Fibroblast of the conjunctiva (primary cell): ENCODE measurements around the gene CSPG4.
"Not testable (repeated sequence)": the region's sequence is repeated elsewhere in the genome, so short reads cannot be mapped to it uniquely, and the experiment has no call there.

Experiments
- DNase-seq: peaks from one replicate; pipeline ENCODE4 v3.0.0-alpha.2; 2010; ENCODE audit warnings: low read depth

CSPG4 gene

DNA sequence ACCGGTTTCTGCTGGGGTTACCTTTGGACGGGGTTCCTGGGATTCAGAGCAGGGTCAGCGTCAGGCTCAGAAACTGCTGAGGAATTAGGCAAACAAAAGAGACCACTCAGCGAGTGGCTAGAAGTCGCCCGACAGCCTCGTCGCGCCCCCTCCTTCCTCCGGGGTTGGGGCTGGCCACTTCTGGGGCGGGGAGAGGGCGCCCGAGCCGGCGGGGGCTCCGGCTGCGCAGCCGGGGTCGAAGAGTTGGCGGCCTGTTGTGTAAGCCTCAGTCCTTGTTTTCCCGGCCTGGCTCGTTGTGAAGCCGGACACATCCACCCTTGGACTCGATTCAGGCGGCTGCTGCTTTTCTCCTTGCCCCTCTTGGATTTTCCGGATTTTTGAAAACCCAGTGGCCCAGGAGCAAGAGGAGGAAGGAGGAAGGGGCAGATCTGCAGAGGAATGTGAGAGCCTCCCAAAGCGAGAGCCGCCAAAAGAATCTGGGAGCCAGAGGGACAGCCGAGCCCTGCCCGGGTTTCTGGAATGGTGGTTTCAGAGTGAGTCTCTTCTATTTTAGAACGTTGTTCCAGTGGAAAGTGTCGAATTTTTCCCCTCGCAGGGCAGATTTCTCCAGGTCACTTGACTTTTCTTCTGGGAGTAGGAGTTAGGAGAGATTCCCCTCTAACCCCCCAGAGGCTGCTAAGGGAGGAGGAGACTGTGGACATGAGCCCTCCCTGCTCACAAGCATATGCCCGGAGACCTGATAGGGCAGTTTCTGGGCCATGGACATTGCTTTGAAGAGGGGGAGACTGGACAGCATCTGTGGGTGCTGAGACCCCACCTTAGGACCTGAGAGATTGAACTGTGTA lies 64.3 kb downstream of the CSPG4 start:
- no peak for DNase-seq

DNA sequence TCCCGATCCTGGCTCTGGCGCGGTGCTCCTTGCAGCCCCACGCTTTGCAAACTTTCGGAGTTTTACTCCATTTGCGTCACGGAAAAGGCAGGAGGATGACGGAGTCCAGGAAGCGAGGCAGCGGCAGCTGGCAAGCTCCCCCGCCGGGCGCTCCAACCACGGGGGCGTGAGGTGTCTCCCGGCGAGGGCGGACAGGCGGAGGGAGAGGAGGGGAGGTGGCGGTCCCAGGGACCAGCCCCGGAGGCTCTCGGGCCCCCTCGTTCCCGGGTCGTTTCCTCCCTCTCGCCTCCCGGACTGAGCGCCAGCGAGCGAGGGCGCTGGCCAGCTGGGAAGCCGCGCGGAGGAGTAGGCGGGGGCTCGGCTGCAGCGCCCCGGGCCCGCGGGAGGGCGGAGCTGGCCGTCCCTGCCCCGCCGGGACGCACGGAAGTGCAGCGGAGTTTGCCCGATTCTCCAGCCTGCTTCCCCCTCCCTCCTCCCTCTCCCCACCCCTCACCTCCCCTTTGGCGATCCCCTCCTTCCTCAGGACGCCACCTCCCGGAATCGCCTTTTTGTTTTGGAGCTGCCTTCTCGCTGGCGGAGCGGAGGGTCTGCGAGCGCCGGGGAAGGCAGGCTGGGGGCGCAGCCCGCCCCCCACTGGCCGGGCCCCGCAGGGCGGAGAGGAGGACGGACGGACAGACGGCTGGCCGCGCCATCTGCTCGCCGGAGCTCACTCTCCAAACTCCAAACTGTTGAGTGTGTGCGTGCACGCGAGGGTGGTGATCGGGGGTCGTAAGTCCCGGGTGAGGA lies 65.1 kb downstream of the CSPG4 start, which contains the start of gene SNX33:
SNX33 (plus strand) TSS at position 543 of the 786 bp plus-strand sequence. CDS start 1,191 bp downstream, outside the sequence.
- DNase-seq = peak; percentile 75

DNA sequence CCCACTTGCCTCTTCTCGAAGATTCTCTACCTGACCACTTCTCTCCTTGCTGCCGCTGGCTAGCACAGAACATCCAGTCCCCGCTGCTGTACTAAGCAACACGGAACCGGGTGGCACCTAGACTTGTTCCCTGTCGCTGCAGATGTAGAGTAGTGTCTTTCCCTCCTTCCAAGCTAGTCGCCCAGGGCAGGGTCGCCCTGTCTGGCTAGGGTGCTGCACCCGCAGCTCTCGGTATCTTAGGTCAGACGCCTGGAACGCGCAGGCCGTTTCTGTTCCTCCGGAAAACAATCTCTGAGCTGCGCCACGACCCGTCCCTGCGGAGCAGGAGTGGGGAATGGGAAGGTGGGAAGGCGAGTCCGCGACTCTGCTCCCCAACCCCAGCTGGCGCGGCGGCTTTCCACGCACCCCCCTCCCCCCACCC lies 65.7 kb downstream of the CSPG4 start:
- DNase-seq = no peak

DNA sequence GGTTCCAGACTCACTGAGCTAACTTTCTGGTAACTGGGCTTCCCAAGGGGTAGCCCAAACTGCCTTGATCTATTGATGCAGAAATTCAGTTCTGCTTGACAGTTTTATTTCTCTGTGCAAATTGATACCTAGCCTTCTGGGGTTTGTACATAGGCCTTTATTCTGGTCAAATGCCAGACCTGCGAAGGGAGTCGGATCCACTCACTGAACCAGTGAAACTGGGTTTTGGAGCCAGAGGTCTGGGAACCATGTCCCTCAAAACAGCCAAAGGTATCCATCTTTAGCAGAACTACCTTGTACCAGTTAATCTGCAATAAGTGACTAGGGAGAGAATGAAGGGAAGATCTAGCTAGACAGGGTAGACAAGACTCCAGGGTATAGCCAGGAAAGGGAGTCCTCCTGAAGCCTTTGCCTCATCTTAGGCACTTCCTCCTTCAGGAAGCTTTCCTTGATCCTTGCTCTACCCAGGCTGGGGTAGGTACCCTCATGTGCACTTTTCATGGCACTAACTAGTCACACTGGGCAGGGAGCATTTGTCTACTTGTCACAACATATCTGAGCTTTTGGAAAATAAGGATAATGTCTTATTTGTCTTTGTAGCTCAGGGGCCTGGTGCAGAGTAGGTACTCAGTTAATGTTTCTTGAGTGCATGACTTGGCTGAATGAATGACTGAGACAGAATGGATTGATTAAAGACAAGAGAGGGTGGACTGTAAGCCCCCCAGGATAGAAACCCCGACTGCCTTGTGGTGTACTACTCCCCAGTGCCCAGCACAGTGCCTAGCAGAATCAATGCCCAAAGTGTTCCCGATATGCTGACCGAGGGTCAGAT lies 66.3 kb downstream of the CSPG4 start:
- DNase-seq = no peak

DNA sequence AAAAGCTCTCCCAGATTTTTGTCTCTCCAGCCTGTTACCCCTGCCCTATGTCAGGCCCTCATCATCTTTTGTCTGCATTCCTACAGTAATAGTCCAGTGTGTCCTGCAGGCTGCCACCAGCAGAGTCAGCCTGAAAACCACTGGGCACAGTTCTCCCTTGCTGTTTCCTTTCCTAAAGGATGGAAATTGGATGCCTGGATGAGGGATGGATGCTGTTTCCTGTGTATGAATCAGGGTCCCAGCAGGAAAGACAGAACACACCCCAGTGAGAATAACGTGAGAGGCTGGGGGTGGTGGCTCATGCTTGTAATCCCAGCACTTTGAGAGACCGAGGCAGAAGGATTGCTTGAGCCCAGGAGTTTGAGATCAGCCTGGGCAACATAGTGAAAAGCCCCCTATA lies 68.3 kb downstream of the CSPG4 start:
- no peak for DNase-seq

DNA sequence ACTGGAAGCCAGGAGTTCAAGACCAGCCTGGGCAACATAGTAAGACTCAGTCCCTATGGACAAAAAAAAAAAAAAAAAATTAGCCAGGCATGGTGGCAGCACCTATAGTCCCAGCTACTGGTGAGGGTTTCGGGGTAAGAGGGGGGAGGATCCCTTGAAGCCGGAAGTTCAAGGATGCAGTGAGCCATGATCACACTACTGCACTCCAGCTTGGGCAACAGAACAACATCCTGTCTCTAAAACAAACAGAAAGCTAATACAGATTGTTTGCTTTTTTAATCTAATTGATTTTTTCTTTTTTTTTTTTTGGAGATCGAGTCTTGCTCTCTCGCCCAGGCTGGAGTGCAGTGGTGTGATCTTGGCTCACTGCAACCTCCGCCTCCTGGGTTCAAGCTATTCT lies 71.0 kb downstream of the CSPG4 start:
- no peak for DNase-seq

DNA sequence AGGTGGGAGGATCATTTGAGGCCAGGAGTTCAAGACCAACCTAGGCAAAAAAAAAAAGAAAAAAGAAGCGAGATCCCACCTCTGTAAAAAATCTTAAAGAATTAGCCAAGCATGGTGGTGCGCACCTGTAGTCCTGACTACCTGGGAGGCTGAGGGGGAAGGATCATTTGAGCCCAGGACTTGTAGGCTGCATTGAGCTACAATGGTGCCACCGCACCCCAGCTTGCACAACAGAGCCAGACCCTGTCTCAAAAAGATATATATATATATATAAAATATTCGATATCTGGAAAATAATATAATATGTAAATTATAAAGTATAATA lies 71.5 kb downstream of the CSPG4 start:
- DNase-seq = no peak

DNA sequence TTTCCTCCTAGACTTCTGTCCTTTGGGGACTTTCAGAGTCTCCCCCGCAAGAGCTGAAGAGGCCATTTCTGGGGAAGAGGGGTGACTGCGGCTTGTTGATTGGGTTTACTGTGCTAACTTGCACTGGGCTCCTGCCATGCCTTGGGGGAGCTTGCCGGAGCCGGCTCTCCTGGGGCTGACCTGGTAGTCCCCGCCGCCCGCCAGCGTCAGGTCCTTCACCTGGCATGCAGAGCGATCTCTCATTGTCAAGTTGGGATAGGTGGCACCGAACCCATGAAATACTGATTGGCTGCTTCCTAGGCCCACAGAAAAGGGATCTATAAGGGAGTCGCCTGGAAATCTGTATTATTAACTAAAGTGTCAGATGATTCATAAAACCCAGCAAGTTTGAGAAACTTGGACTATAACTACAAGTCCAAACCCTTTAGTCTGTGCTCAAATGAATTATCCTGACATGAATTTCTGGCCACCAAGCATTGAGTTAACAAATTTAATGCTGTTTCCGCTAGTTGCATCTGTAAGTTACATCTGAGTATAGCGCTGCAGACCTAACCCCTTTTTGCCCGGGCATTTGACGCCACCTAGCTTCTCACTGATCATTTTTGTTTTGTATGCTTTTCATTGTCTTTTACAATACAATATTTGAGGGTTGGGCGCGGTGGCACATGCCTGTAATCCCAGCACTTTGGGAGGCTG lies 72.0 kb downstream of the CSPG4 start:
- no peak for DNase-seq

DNA sequence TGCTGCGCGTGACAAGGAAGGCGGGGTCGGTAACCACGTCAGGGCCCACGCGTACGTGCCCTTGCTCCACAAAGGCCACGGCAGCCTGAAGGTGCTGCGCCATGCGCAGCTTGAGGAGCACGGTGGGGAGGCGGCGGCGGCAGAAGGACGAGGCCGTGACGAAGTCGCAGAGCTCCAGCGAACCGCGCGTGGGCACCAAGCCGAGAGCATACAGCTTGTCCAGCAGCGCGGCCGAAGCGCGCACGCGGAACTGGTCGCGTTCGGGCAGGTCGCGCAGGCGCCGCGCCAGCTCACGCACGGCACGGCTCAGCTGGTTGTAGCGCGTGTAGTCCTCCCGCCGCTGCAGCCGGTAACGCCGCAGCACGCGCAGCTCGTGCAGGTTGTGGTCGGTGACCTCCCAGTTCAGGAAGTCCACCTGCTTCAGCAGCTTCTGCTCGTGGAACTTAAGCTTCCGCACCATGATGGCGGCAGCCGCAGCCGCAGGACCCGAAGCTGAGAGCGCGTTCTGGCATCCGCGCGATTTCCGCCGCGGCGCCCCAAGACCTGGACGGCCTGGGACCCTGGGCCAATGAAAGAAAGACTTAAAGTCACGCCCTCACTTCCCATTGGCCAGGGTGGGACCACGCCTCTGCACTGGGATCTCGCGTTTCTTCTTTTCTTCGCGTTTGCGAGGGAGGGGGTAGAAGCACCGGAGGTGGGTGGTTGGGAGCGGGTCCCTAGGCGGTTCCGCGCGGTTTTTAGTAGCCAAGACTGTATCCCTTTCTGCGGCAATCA lies 72.8 kb downstream of the CSPG4 start, which contains the start of gene IMP3:
IMP3 (minus strand) TSS at position 516 of the 774 bp plus-strand sequence; CDS start at position 460, 56 bp downstream.
- DNase-seq = peak; percentile 93

DNA sequence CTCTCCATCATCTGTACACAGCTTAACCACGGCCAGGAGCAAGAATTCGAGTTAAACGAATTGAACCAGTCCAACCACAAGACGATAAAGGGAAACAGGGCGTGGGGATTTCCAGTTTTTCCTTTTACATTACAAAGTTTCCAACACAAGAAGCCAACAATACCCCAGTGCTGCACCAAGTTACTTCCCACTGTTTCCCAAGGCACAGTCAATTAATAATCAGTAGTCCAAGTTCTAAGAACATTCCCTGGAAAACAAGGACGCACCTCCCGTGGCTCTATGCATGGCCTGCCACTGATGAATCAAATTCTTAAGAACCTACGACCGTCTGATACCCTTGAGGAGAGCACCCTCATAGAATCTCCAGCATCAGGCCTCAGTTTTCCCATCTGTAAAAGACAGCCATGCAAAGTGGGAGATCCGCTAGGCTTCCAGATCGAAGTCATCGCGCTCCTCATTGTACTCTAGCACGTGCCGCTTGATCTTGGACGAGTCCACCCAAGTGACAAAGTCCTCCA lies 73.4 kb downstream of the CSPG4 start:
- no peak for DNase-seq

DNA sequence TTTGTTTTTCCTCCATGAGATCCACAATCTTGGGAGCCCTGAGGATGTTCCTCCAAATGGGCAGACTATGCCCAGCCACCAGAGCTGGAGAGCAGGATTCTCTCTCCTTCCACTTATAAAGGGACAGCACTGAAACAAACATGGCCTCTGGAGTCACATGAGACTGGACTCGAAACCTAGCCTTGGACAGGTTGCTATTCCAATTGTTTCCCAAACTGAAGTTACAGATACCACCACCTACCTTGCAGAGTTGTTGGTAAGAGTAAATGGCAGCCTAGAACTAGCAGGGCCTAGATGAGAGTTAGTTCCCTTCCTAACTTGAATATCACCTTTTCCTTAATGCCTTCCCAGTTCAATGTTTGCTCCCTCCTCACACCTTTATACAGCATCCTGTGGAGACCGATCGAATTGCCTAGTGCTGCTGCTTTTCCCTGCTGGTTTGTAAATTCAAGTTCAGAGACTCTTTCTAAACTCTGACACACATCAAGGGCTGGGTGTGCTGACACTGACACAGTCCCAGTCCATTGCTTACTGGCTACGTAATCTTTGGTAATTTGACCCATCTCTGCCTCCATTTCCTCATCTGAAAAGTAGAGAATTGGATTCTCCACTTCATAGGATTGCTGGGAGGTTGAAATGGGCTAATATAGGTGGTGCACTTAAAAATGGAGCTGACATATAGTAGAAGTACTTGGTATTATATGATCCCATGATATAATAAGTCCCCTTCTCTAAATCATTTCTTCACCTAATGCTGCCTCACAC lies 75.2 kb downstream of the CSPG4 start:
- DNase-seq = no peak

DNA sequence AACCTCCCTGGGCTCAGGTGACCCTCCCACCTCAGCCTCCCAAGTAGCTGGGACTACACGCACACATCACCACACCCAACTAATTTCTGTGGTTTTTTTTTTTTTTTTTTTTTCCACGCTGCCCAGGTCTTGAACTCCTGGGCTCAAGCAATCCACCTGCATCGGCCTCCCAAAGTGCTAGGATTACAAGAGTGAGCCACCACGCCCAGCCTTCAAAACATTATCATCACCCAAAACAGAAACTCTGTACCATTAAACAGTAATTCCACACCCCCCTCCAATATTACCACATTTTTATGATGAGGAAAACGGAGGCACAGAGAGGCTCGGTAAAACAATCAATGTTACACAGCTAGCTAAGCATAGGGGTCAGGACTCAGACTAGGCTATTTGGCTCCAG lies 76.6 kb downstream of the CSPG4 start:
- no peak for DNase-seq

DNA sequence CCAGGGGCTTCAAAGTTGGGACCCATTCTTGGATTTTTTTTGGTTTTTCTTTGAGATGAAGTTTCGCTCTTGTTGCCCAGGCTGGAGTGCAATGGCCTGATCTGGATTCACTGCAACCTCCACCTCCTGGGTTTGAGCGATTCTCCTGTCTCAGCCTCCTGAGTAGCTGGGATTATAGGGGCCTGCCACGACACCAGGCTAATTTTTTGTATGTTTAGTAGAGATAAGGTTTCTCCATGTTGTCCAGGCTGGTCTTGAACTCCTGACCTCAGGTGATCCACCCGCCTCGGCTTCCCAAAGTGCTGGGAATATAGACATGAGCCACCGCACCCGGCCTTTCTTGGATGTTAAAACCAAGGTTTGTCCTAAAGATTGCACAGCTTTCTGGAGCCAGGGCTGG lies 78.7 kb downstream of the CSPG4 start:
- not testable (repeated sequence) for DNase-seq

DNA sequence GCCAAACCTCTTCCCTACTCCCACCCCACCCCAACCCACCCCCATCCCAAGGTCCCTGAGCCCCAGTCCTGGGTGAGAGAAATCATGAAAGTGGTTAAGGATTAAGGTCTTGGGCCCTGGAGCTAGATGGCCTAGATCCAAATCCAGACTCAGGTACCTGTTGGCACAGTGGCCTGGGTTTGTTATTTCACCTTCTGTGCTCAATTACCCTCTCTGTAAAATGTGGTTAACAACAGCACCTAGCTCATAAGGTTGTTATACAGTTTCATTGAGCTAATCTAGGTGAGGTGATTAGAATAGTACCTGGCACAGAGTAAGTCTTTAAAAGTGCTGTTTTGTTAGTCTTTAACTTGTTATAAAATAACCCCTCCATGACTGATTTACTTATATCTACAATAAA lies 80.7 kb downstream of the CSPG4 start:
- no peak for DNase-seq

DNA sequence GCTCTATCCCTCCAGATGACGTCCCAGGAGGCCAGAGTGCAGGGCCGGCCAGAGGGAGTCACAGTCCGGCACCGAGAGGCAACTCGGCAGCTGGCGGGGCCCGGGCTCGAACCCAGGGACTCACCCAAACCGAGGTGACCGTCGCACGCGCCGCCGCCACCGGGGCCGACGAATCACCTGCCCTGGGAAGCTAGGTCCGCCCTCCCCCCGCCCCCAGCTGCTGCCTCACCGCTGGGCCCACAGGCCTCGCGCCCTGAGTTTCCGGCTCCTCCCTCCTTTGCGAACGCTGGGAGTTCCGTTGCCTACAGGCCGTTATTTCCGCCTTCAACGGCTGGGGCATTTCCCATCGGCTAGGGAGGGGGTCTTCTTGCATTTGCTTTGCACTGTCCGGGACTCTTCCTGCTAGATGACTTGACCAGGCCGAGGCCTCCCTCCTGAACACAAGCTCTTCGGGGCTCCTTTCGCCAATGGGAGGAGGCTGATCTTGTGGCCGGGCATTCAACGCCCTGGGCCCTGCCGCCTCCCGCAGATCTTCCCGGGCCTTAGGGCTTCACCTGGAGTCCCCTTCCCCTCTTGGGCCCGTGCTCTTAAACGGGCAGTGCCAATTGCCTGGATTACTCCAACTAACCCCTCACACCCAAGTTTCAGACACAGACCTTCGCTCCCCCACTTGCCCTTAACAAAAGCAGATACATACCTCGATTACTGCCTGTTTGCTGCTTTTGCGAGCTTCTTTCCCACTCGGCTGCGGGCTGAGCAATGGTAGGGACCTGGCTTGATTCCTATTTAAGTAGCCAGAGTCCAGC lies 86.9 kb downstream of the CSPG4 start, which contains the start of gene SNUPN:
SNUPN (minus strand) TSS at position 184 of the 806 bp plus-strand sequence. CDS start 4,674 bp downstream, outside the sequence.
- peak; percentile 89 for DNase-seq
